Measurements from ENCODE around the gene CYP4B1.
"Not testable (repeated sequence)": the region's sequence is repeated elsewhere in the genome, so short reads cannot be mapped to it uniquely, and the experiment has no call there.

The CYP4B1 gene

GRCh38 chr1:46822248-46822826, 23.5 kb downstream of the CYP4B1 start:
- H3K4me1 ChIP-seq (ENCODE audit: control insufficient read depth in 5 of 5, insufficient read depth in 5 of 5, low read length in 5 of 5) = peaks cover 10 to 26% (median 16%) of the 10 kb centered on the region in 5 donors
- H3K27me3 ChIP-seq (ENCODE audit: control insufficient read depth in 5 of 5, insufficient read depth in 4 of 5, low read length in 5 of 5) = no peaks in the 10 kb centered on the region
- H3K9ac ChIP-seq (ENCODE audit: low read length in 5 of 5) = peak overlapping the region in 2 of 5 donors; percentile 16 to 41
- H3K9me3 ChIP-seq (ENCODE audit: control insufficient read depth in 5 of 5, low read length in 5 of 5) = no peaks in the 10 kb centered on the region
- H3K36me3 ChIP-seq (ENCODE audit: control insufficient read depth in 5 of 5, insufficient read depth in 5 of 5, low read length in 5 of 5) = peaks cover 10 to 24% (median 21%) of the 10 kb centered on the region in 5 donors
- H3K4me3 ChIP-seq (ENCODE audit: low read depth in 1 of 5, low read length in 5 of 5) = peak overlapping the region in 4 of 5 donors; percentile 2 to 42 (median 19)
- no peak overlapping the region for H3K27ac ChIP-seq (ENCODE audit: low read depth, low read length)

GRCh38 chr1:46823151-46823550, 24.3 kb downstream of the CYP4B1 start:
- Histone ChIP-seq H3K4me3 (ENCODE audit: low read depth in 1 of 5, low read length in 5 of 5) (peak overlapping the region in 2 of 5 donors; percentile 14 to 42), H3K27me3 (ENCODE audit: control insufficient read depth in 5 of 5, insufficient read depth in 4 of 5, low read length in 5 of 5) (no peaks in the 10 kb centered on the region), H3K9ac (ENCODE audit: low read length in 5 of 5) (peak overlapping the region in 2 of 5 donors; percentile 35 to 41), H3K36me3 (ENCODE audit: control insufficient read depth in 5 of 5, insufficient read depth in 5 of 5, low read length in 5 of 5) (peaks cover 10 to 16% (median 13%) of the 10 kb centered on the region in 5 donors), H3K4me1 (ENCODE audit: control insufficient read depth in 5 of 5, insufficient read depth in 5 of 5, low read length in 5 of 5) (peaks cover 10 to 26% (median 16%) of the 10 kb centered on the region in 5 donors), H3K27ac (ENCODE audit: low read depth, low read length) (peak overlapping the region; percentile 16), H3K9me3 (ENCODE audit: control insufficient read depth in 5 of 5, low read length in 5 of 5) (no peaks in the 10 kb centered on the region)

GRCh38 chr1:46826892-46827291, 28.0 kb downstream of the CYP4B1 start:
- not testable (repeated sequence) for H3K27me3 ChIP-seq (ENCODE audit: control insufficient read depth in 5 of 5, insufficient read depth in 4 of 5, low read length in 5 of 5); H3K4me3 ChIP-seq (ENCODE audit: low read depth in 1 of 5, low read length in 5 of 5); H3K9me3 ChIP-seq (ENCODE audit: control insufficient read depth in 5 of 5, low read length in 5 of 5); H3K27ac ChIP-seq (ENCODE audit: low read depth, low read length); H3K9ac ChIP-seq (ENCODE audit: low read length in 5 of 5); H3K36me3 ChIP-seq (ENCODE audit: control insufficient read depth in 5 of 5, insufficient read depth in 5 of 5, low read length in 5 of 5)
- peaks cover 3 to 12% (median 10%) of the 10 kb centered on the region in 5 donors for H3K4me1 ChIP-seq (ENCODE audit: control insufficient read depth in 5 of 5, insufficient read depth in 5 of 5, low read length in 5 of 5)

GRCh38 chr1:46830665-46831322, 31.9 kb downstream of the CYP4B1 start:
- Histone ChIP-seq H3K4me3 (ENCODE audit: low read depth in 1 of 5, low read length in 5 of 5) (no peak overlapping the region), H3K27me3 (ENCODE audit: control insufficient read depth in 5 of 5, insufficient read depth in 4 of 5, low read length in 5 of 5) (no peaks in the 10 kb centered on the region), H3K9me3 (ENCODE audit: control insufficient read depth in 5 of 5, low read length in 5 of 5) (no peaks in the 10 kb centered on the region), H3K36me3 (ENCODE audit: control insufficient read depth in 5 of 5, insufficient read depth in 5 of 5, low read length in 5 of 5) (peaks cover 0 to 3% (median 0%) of the 10 kb centered on the region in 5 donors), H3K27ac (ENCODE audit: low read depth, low read length) (no peak overlapping the region), H3K9ac (ENCODE audit: low read length in 5 of 5) (no peak overlapping the region), H3K4me1 (ENCODE audit: control insufficient read depth in 5 of 5, insufficient read depth in 5 of 5, low read length in 5 of 5) (no peaks in the 10 kb centered on the region)

- not testable (repeated sequence) for H3K27me3 ChIP-seq (ENCODE audit: control insufficient read depth in 5 of 5, insufficient read depth in 4 of 5, low read length in 5 of 5); H3K27ac ChIP-seq (ENCODE audit: low read depth, low read length); H3K9ac ChIP-seq (ENCODE audit: low read length in 5 of 5); H3K4me3 ChIP-seq (ENCODE audit: low read depth in 1 of 5, low read length in 5 of 5); H3K9me3 ChIP-seq (ENCODE audit: control insufficient read depth in 5 of 5, low read length in 5 of 5); H3K4me1 ChIP-seq (ENCODE audit: control insufficient read depth in 5 of 5, insufficient read depth in 5 of 5, low read length in 5 of 5)
- peaks cover 0 to 13% (median 0%) of the 10 kb centered on the region in 5 donors for H3K36me3 ChIP-seq (ENCODE audit: control insufficient read depth in 5 of 5, insufficient read depth in 5 of 5, low read length in 5 of 5)
Measured at GRCh38 chr1:46835469-46835868, 36.6 kb downstream of the CYP4B1 start.

- not testable (repeated sequence) for H3K9me3 ChIP-seq (ENCODE audit: control insufficient read depth in 5 of 5, low read length in 5 of 5); H3K4me3 ChIP-seq (ENCODE audit: low read depth in 1 of 5, low read length in 5 of 5); H3K4me1 ChIP-seq (ENCODE audit: control insufficient read depth in 5 of 5, insufficient read depth in 5 of 5, low read length in 5 of 5); H3K9ac ChIP-seq (ENCODE audit: low read length in 5 of 5); H3K27me3 ChIP-seq (ENCODE audit: control insufficient read depth in 5 of 5, insufficient read depth in 4 of 5, low read length in 5 of 5); H3K27ac ChIP-seq (ENCODE audit: low read depth, low read length)
- H3K36me3 ChIP-seq (ENCODE audit: control insufficient read depth in 5 of 5, insufficient read depth in 5 of 5, low read length in 5 of 5) = peaks cover 0 to 14% (median 7%) of the 10 kb centered on the region in 5 donors
Measured at GRCh38 chr1:46846386-46846785, 47.5 kb downstream of the CYP4B1 start.

GRCh38 chr1:46857660-46858065, 58.8 kb downstream of the CYP4B1 start:
- H3K27ac ChIP-seq (ENCODE audit: low read depth, low read length); H3K36me3 ChIP-seq (ENCODE audit: control insufficient read depth in 5 of 5, insufficient read depth in 5 of 5, low read length in 5 of 5); H3K4me3 ChIP-seq (ENCODE audit: low read depth in 1 of 5, low read length in 5 of 5); H3K9me3 ChIP-seq (ENCODE audit: control insufficient read depth in 5 of 5, low read length in 5 of 5); H3K27me3 ChIP-seq (ENCODE audit: control insufficient read depth in 5 of 5, insufficient read depth in 4 of 5, low read length in 5 of 5); H3K4me1 ChIP-seq (ENCODE audit: control insufficient read depth in 5 of 5, insufficient read depth in 5 of 5, low read length in 5 of 5); H3K9ac ChIP-seq (ENCODE audit: low read length in 5 of 5): not testable (repeated sequence)

GRCh38 chr1:46862348-46862747, 63.5 kb downstream of the CYP4B1 start:
- H3K9me3 ChIP-seq (ENCODE audit: control insufficient read depth in 5 of 5, low read length in 5 of 5) = peaks cover 0 to 3% (median 0%) of the 10 kb centered on the region in 5 donors
- H3K9ac ChIP-seq (ENCODE audit: low read length in 5 of 5) = no peak overlapping the region
- no peak overlapping the region for H3K4me3 ChIP-seq (ENCODE audit: low read depth in 1 of 5, low read length in 5 of 5)
- no peak overlapping the region for H3K27ac ChIP-seq (ENCODE audit: low read depth, low read length)
- no peaks in the 10 kb centered on the region for H3K4me1 ChIP-seq (ENCODE audit: control insufficient read depth in 5 of 5, insufficient read depth in 5 of 5, low read length in 5 of 5)
- peaks cover 0 to 2% (median 0%) of the 10 kb centered on the region in 5 donors for H3K36me3 ChIP-seq (ENCODE audit: control insufficient read depth in 5 of 5, insufficient read depth in 5 of 5, low read length in 5 of 5)
- no peaks in the 10 kb centered on the region for H3K27me3 ChIP-seq (ENCODE audit: control insufficient read depth in 5 of 5, insufficient read depth in 4 of 5, low read length in 5 of 5)
